HEK293T (cell line): ENCODE measurements around the gene AGFG1.

ENCODE experiments used
- CTCF ChIA-PET: fragments of 350-600 bp; formaldehyde crosslinking; extraction: SDS; loops from one replicate; lab custom pipeline; 2021; ENCODE audit warnings: antibody characterized with exemption, inconsistent platforms; lab: Yijun Ruan, JAX
- POLR2A ChIA-PET: fragments of 350-600 bp; formaldehyde crosslinking; extraction: SDS; loops from one replicate; lab custom pipeline; 2020; ENCODE audit warnings: antibody characterized with exemption, inconsistent platforms; lab: Yijun Ruan, JAX
- DNase-seq: peaks from one replicate; pipeline ENCODE4 v3.0.0; 2012; ENCODE audit warnings: mixed read lengths; ENCODE audit errors: extremely low spot score
- ARNT ChIP-seq: fragments of 450-650 bp; IDR thresholded peaks from 2 replicates; pipeline ENCODE4 v1.6.1; 2017; ENCODE audit warnings: mild to moderate bottlenecking
- BHLHE40 ChIP-seq: fragments of 450-650 bp; IDR thresholded peaks from 2 replicates; pipeline ENCODE4 v1.6.1; 2016; ENCODE audit warnings: mild to moderate bottlenecking, moderate library complexity, borderline replicate concordance
- CTBP1 ChIP-seq: fragments of 450-650 bp; IDR thresholded peaks from 2 replicates; pipeline ENCODE4 v1.6.1; 2016; ENCODE audit warnings: borderline replicate concordance
- ELF4 ChIP-seq: fragments of 450-650 bp; IDR thresholded peaks from 2 replicates; pipeline ENCODE4 v1.6.1; 2017; ENCODE audit warnings: antibody characterized with exemption
- FOXA1 ChIP-seq: fragments of 450-650 bp; IDR thresholded peaks from 2 replicates; pipeline ENCODE4 v1.6.1; 2016; ENCODE audit warnings: mild to moderate bottlenecking
- FOXK2 ChIP-seq: fragments of 450-650 bp; IDR thresholded peaks from 2 replicates; pipeline ENCODE4 v1.6.1; 2016; ENCODE audit warnings: mild to moderate bottlenecking
- FOXM1 ChIP-seq: fragments of 450-650 bp; IDR thresholded peaks from 2 replicates; pipeline ENCODE4 v1.6.1; 2017; ENCODE audit warnings: mild to moderate bottlenecking, borderline replicate concordance
- HDGF ChIP-seq: fragments of 450-650 bp; IDR thresholded peaks from 2 replicates; pipeline ENCODE4 v1.6.1; 2017; ENCODE audit warnings: antibody characterized with exemption, borderline replicate concordance
- L3MBTL2 ChIP-seq: fragments of 450-650 bp; conservative IDR thresholded peaks from 2 replicates; pipeline ENCODE4 v1.6.1; 2016; ENCODE audit warnings: mild to moderate bottlenecking
- LEF1 ChIP-seq: fragments of 450-650 bp; IDR thresholded peaks from 2 replicates; pipeline ENCODE4 v1.6.1; 2017; ENCODE audit warnings: mild to moderate bottlenecking, borderline replicate concordance
- NFRKB ChIP-seq: fragments of 450-650 bp; IDR thresholded peaks from 2 replicates; pipeline ENCODE4 v1.6.1; 2016; ENCODE audit warnings: mild to moderate bottlenecking, moderate library complexity
- SP1 ChIP-seq: fragments of 450-650 bp; IDR thresholded peaks from 2 replicates; pipeline ENCODE4 v1.6.1; 2017
- SUZ12 ChIP-seq: fragments of 450-650 bp; IDR thresholded peaks from 2 replicates; pipeline ENCODE4 v1.6.1; 2016; ENCODE audit warnings: mild to moderate bottlenecking
- TARDBP ChIP-seq: fragments of 450-650 bp; IDR thresholded peaks from 2 replicates; pipeline ENCODE4 v1.6.1; 2016
- ZNF384 ChIP-seq: fragments of 450-650 bp; IDR thresholded peaks from 2 replicates; pipeline ENCODE4 v1.6.1; 2016
- TF ChIP-seq, protein P1 (sequence below): fragments of 450-650 bp; IDR thresholded peaks from 2 replicates; pipeline ENCODE4 v1.6.1; 2016

The AGFG1 gene

GRCh38 chr2:227607941-227608340, 136.0 kb downstream of the AGFG1 start:
- POLR2A ChIA-PET = no interaction called here
- no peak for TF ChIP-seq FOXA1
- no peak for TF ChIP-seq ELF4
- no peak for TF ChIP-seq SP1
- TF ChIP-seq L3MBTL2 = no peak
- no peak for TF ChIP-seq CTBP1
- no peak for TF ChIP-seq ZNF384
- TF ChIP-seq NFRKB = no peak
- no peak for TF ChIP-seq HDGF
- TF ChIP-seq ARNT = no peak
- no peak for TF ChIP-seq BHLHE40
- no peak for TF ChIP-seq FOXK2
- TF ChIP-seq TARDBP = no peak
- CTCF ChIA-PET = interaction anchor here (0.6 kb wide), 1 partner anchor 1360 kb away, joined by 3 read pairs; no protein-coding TSS in a partner anchor
- DNase-seq = no peak

DNA sequence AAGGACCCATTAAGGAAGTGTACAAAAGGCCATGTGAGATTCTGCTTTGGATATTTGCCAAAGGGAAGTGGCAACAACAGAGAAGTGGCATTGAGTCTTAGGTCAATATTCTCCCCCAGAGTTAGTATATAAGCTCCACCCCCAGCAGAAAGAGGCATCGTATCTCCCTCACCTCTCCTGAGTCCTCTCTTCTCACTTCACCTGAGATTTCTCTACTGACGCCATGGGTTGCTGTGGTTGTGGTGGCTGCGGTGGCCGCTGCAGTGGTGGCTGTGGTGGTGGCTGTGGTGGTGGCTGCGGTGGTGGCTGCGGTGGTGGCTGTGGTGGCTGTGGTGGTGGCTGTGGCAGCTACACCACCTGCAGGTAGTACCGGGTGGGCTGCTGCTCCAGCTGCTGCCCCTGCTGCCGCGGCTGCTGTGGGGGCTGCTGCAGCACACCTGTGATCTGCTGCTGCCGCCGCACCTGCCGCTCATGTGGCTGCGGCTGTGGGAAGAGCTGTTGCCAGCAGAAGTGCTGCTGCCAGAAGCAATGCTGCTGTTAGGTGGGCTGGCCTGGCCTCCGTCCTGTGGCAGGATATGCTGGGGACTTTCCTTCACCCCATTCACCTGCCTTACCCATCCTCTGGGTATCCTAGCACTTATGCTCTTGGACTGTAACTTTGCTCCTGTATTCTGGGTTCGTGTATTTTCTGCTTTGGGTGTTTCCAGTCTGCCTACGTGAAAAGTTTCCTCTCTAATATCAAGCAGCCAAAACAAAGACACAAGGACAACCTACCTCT, 136.8 kb downstream of the AGFG1 start:
- CTCF ChIA-PET = interaction anchor here (0.6 kb wide), 1 partner anchor 1359 kb away, joined by 3 read pairs; no protein-coding TSS in a partner anchor
- POLR2A ChIA-PET = no interaction called here
- DNase-seq = no peak
- TF ChIP-seq ELF4 (no peak), FOXM1 (no peak), ARNT (no peak), FOXK2 (no peak), LEF1 (no peak), BHLHE40 (no peak), SP1 (no peak), CTBP1 (no peak), TARDBP (no peak), L3MBTL2 (no peak), HDGF (no peak), ZNF384 (no peak), SUZ12 (no peak), FOXA1 (no peak), NFRKB (no peak)
- TF ChIP-seq, protein P1, sequence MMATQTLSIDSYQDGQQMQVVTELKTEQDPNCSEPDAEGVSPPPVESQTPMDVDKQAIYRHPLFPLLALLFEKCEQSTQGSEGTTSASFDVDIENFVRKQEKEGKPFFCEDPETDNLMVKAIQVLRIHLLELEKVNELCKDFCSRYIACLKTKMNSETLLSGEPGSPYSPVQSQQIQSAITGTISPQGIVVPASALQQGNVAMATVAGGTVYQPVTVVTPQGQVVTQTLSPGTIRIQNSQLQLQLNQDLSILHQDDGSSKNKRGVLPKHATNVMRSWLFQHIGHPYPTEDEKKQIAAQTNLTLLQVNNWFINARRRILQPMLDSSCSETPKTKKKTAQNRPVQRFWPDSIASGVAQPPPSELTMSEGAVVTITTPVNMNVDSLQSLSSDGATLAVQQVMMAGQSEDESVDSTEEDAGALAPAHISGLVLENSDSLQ = no peak

GRCh38 chr2:227610123-227610522, 138.2 kb downstream of the AGFG1 start:
- POLR2A ChIA-PET = no interaction called here
- CTCF ChIA-PET = no interaction called here
- no peak for DNase-seq
- TF ChIP-seq SUZ12 (no peak), FOXA1 (no peak), SP1 (no peak)
